ENCODE data around the gene NXPH2. TPM values are rescaled to one million over a fixed set of nuclear protein-coding genes. Genes with fewer than 3 reads are reported as not detected.
"Not testable (repeated sequence)": the region's sequence is repeated elsewhere in the genome, so short reads cannot be mapped to it uniquely, and the experiment has no call there.

The NXPH2 gene
- total RNA-seq, 2 experiments from 2014 or later = not detected

DNA sequence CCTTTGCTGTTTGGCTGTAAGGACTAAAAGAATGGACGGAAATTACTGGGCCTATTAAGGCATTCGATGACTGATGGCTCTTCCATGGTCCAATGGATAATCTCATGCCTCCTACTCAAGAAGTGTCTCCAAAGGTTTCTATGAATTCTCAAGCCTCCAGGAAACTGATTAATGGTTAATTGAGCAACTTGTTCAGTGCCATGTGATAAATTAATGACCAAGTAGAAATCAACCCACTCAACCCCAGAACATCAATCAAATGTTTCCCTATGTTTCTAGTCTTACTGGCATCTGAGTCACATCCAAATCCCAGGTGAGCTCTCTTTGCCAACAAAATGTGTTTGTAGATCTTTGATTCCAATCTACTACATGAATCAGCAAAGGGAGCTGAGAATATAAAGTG, 103.6 kb downstream of the NXPH2 start:
- no peaks in the 10 kb centered on the region for H3K27me3 Mint-ChIP-seq
- H3K36me3 Mint-ChIP-seq (ENCODE audit: low read depth) = no peaks in the 10 kb centered on the region
- DNase-seq = no peak
- ChIA-PET CTCF (no interaction called here), POLR2A (no interaction called here)
- no peaks in the 10 kb centered on the region for H3K9me3 Mint-ChIP-seq
- no peak overlapping the region for H3K4me3 Mint-ChIP-seq
- no peak overlapping the region for H3K27ac Mint-ChIP-seq
- no peaks in the 10 kb centered on the region for H3K4me1 Mint-ChIP-seq

DNA sequence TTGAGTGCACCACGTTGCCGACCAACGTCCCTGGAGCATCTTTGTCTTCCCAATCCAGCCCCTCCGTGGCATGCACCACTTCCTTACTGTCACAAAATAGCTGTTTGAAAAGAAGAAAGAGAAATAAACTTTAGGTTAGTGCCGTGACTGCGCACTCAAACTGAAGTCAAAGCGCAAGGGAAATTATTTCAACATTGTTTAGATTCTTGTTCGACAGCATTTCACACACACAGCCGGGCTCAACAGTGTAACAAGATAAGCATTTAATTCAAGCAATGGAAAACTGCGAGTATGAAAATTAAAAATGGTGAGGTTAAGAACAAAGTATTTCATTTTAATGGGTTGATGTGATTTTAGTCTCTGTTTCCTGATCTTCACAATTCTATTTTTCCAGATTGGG, 108.6 kb downstream of the NXPH2 start:
- Mint-ChIP-seq H3K4me3 (no peak overlapping the region), H3K9me3 (no peaks in the 10 kb centered on the region), H3K27me3 (no peaks in the 10 kb centered on the region), H3K27ac (no peak overlapping the region), H3K36me3 (ENCODE audit: low read depth) (no peaks in the 10 kb centered on the region), H3K4me1 (no peaks in the 10 kb centered on the region)
- no peak for DNase-seq
- ChIA-PET CTCF (no interaction called here), POLR2A (no interaction called here)

GRCh38 chr2:138670734-138671133, 109.5 kb downstream of the NXPH2 start:
- Mint-ChIP-seq H3K9me3 (no peaks in the 10 kb centered on the region), H3K4me3 (no peak overlapping the region), H3K36me3 (ENCODE audit: low read depth) (no peaks in the 10 kb centered on the region), H3K27ac (no peak overlapping the region), H3K4me1 (no peaks in the 10 kb centered on the region), H3K27me3 (peaks cover 2% of the 10 kb centered on the region)
- ChIA-PET CTCF (no interaction called here), POLR2A (no interaction called here)
- no peak for DNase-seq

DNA sequence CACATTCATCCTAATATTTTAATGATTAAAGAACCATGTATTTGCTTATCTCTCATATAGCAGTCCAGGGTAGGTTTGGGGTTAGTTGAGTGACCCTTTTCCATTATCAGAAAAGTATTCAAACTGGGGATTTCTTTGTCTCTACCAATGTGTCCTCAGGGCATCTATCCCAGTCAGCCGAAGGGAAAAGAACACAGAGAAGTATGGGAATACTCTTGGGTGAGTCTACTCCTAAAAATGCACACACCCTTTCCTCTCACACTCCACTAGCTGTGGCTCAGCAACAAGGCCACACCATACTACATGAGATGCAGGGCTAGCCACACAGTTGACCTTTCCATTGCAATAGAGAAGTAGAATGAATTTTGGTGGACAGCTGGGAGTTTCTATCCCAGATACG, 114.3 kb downstream of the NXPH2 start:
- CTCF ChIA-PET = no interaction called here
- no peak overlapping the region for H3K4me3 Mint-ChIP-seq
- H3K27me3 Mint-ChIP-seq = peaks cover 2% of the 10 kb centered on the region
- no peaks in the 10 kb centered on the region for H3K9me3 Mint-ChIP-seq
- no peak overlapping the region for H3K27ac Mint-ChIP-seq
- H3K4me1 Mint-ChIP-seq = no peaks in the 10 kb centered on the region
- POLR2A ChIA-PET = no interaction called here
- no peak for DNase-seq
- no peaks in the 10 kb centered on the region for H3K36me3 Mint-ChIP-seq (ENCODE audit: low read depth)

DNA sequence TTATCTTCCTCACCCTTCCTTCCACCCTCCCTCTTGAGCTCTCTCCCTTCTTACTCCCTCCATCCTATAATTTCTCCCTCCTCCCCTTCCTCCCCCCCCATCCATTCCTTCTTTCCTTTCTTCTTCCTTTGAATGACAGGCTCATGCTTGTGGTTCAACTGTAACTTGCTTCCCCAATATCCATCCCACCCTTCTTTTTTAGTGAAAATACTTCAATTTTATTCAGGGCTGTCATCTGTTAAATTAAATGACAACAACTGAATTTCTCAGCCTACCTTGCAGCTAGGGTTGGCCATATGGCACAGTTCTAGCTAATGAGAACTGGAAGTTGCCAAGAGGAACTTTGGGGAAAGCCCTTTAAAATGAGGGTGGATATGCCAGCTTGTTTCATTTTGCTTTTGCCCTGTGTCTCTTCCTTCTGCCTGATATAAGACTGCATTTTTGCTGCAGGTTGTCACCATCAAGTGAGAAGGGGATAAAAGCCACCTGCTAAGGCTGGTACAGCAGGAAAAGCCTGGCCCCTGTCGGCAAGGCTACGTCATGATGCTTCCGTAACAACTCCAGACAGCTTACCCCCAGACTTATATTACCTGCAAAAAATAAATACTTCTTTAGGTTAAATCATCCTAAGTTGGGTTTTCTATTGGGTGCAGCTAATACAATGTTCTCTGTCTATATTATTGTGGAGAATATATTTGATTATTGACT, 121.8 kb downstream of the NXPH2 start:
- ChIA-PET CTCF (no interaction called here), POLR2A (no interaction called here)
- H3K4me3 Mint-ChIP-seq = no peak overlapping the region
- no peak for DNase-seq
- no peak overlapping the region for H3K27ac Mint-ChIP-seq
- no peaks in the 10 kb centered on the region for H3K36me3 Mint-ChIP-seq (ENCODE audit: low read depth)
- H3K4me1 Mint-ChIP-seq = no peaks in the 10 kb centered on the region
- no peaks in the 10 kb centered on the region for H3K27me3 Mint-ChIP-seq
- no peaks in the 10 kb centered on the region for H3K9me3 Mint-ChIP-seq

GRCh38 chr2:138654146-138654545, 126.0 kb downstream of the NXPH2 start:
- CTCF ChIA-PET = no interaction called here
- POLR2A ChIA-PET = no interaction called here
- H3K4me1 Mint-ChIP-seq = no peaks in the 10 kb centered on the region
- H3K36me3 Mint-ChIP-seq (ENCODE audit: low read depth) = no peaks in the 10 kb centered on the region
- no peaks in the 10 kb centered on the region for H3K9me3 Mint-ChIP-seq
- H3K4me3 Mint-ChIP-seq = no peak overlapping the region
- no peak overlapping the region for H3K27ac Mint-ChIP-seq
- DNase-seq = no peak
- peaks cover 3% of the 10 kb centered on the region for H3K27me3 Mint-ChIP-seq

DNA sequence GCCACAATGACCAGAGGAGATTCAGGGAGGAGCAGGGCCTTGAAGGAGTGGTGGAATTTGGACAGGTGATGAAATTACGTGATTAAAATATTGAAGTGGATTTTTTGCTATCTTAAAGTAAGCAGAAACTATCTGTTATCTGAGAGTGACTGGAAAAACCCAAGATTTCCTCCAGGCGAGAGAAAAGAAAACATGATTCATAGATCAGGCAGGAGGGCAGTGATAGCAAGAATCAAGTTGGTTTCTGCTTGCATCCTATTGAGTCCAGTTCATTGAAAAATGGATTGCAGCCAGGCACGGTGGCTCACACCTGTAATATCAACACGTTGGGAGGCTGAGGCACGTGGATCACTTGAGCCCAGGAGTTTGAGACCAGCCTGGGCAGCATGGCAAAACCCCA, 127.8 kb downstream of the NXPH2 start:
- Mint-ChIP-seq H3K27me3 (peaks cover 3% of the 10 kb centered on the region), H3K27ac (no peak overlapping the region), H3K4me1 (no peaks in the 10 kb centered on the region), H3K4me3 (no peak overlapping the region), H3K36me3 (ENCODE audit: low read depth) (no peaks in the 10 kb centered on the region), H3K9me3 (no peaks in the 10 kb centered on the region)
- ChIA-PET CTCF (no interaction called here), POLR2A (no interaction called here)
- DNase-seq = no peak

DNA sequence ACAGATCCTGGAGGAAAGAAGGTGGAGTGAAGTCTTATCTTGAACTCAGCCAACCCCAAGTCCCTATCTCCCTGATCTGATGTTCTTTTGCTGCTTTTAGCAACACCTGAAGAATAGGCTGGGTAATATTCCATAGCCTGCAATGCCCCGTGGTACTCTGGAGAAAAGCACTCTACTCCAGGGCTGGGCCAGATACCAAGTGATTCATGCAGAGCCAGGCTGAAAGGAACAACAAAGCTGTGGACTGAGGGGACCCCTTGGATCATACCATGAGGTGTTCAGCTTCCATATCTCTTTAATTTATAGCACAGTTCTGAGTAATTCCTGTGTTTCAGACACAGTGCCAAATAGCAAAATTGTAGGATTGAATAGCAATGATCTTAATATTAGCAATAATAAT, 130.6 kb downstream of the NXPH2 start:
- H3K36me3 Mint-ChIP-seq (ENCODE audit: low read depth) = no peaks in the 10 kb centered on the region
- H3K4me1 Mint-ChIP-seq = no peaks in the 10 kb centered on the region
- no peak overlapping the region for H3K27ac Mint-ChIP-seq
- ChIA-PET CTCF (no interaction called here), POLR2A (no interaction called here)
- no peaks in the 10 kb centered on the region for H3K9me3 Mint-ChIP-seq
- H3K27me3 Mint-ChIP-seq = peaks cover 3% of the 10 kb centered on the region
- H3K4me3 Mint-ChIP-seq = no peak overlapping the region
- DNase-seq = no peak

DNA sequence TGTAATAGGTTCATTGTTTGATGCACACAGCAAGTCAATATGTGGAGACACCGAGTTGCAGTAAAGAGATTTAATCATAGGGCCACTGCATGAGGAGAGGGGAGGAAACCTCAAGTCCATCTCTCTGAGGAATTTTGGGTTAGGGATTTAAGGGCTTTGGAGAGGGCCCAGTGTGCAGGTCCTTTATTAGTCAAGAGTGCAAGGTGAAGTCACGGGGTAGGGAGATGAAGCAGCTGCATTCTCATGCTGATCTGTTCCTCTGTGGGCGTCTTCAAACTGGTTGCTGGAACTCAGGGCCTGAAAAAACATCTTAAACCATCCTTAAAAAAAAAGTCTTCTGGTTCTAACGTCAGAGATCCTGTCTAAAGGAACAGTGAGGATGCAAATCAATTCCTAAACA, 131.6 kb downstream of the NXPH2 start:
- no peaks in the 10 kb centered on the region for H3K4me1 Mint-ChIP-seq
- DNase-seq = no peak
- POLR2A ChIA-PET = no interaction called here
- peaks cover 3% of the 10 kb centered on the region for H3K27me3 Mint-ChIP-seq
- CTCF ChIA-PET = no interaction called here
- H3K9me3 Mint-ChIP-seq = no peaks in the 10 kb centered on the region
- H3K36me3 Mint-ChIP-seq (ENCODE audit: low read depth) = no peaks in the 10 kb centered on the region
- no peak overlapping the region for H3K4me3 Mint-ChIP-seq
- H3K27ac Mint-ChIP-seq = no peak overlapping the region

GRCh38 chr2:138644776-138645175, 135.4 kb downstream of the NXPH2 start:
- H3K9me3 Mint-ChIP-seq; H3K4me1 Mint-ChIP-seq; H3K36me3 Mint-ChIP-seq (ENCODE audit: low read depth); DNase-seq; CTCF ChIA-PET; POLR2A ChIA-PET; H3K27me3 Mint-ChIP-seq; H3K27ac Mint-ChIP-seq; H3K4me3 Mint-ChIP-seq: not testable (repeated sequence)

- Mint-ChIP-seq H3K36me3 (ENCODE audit: low read depth) (no peaks in the 10 kb centered on the region), H3K4me1 (no peaks in the 10 kb centered on the region), H3K4me3 (no peak overlapping the region), H3K27me3 (no peaks in the 10 kb centered on the region), H3K27ac (no peak overlapping the region), H3K9me3 (no peaks in the 10 kb centered on the region)
- DNase-seq = no peak
- ChIA-PET CTCF (interaction anchor here (1.0 kb wide), 1 partner anchor 119 kb away, joined by 4 read pairs; no protein-coding TSS in a partner anchor), POLR2A (no interaction called here)
Measured at GRCh38 chr2:138640921-138641676, 139.1 kb downstream of the NXPH2 start.

- Mint-ChIP-seq H3K27ac (no peak overlapping the region), H3K4me1 (no peaks in the 10 kb centered on the region), H3K27me3 (peaks cover 3% of the 10 kb centered on the region), H3K9me3 (peaks cover 2% of the 10 kb centered on the region), H3K4me3 (no peak overlapping the region), H3K36me3 (ENCODE audit: low read depth) (no peaks in the 10 kb centered on the region)
- no peak for DNase-seq
- POLR2A ChIA-PET = no interaction called here
- CTCF ChIA-PET = interaction anchor here (0.7 kb wide), 1 partner anchor 147 kb away, joined by 3 read pairs; no protein-coding TSS in a partner anchor
Measured at GRCh38 chr2:138637686-138638085, 142.5 kb downstream of the NXPH2 start.

DNA sequence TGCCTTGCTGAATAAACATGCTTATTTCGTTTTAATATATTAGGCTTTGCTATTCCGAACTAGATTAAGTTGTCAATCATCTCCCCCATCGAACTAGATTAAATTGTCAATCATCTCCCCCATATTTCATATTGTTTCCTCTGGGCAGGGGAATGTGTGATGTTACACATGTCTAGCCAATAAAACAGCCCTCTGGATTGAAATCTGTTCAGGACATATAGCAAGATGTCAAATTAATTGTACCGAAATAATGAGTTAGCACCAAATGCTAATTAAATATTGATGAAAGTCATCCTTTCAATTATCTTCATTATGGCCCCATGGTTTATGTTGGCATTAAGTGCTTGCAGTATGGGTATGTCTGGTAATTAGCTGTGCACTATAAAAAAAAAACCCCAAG, 143.1 kb downstream of the NXPH2 start:
- DNase-seq = no peak

DNA sequence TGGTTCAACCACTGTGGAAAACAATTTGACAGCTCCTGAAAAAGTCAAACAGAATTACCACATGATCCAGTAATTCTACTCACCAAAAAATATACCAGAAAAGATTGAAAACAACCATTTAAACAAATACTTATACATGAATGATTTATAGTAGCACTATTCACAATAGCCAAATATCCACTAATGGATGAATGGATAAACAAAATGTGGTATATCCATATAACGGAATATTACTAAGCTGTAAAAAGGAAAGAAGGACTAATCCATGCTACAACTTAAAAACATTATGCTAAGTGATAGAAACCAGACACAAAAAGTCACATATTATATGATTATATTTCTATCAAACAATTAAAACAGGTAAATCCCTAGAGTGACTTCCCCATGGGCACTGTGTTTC, 147.1 kb downstream of the NXPH2 start:
- no peaks in the 10 kb centered on the region for H3K36me3 Mint-ChIP-seq (ENCODE audit: low read depth)
- no peak overlapping the region for H3K27ac Mint-ChIP-seq
- H3K27me3 Mint-ChIP-seq = peaks cover 9% of the 10 kb centered on the region
- peaks cover 2% of the 10 kb centered on the region for H3K9me3 Mint-ChIP-seq
- CTCF ChIA-PET = no interaction called here
- no peak for DNase-seq
- H3K4me1 Mint-ChIP-seq = no peaks in the 10 kb centered on the region
- no peak overlapping the region for H3K4me3 Mint-ChIP-seq
- POLR2A ChIA-PET = no interaction called here

More for the DNA sequence above, 143.1 kb downstream of the NXPH2 start:
- Mint-ChIP-seq H3K27ac (no peak overlapping the region), H3K27me3 (peaks cover 5% of the 10 kb centered on the region), H3K4me1 (no peaks in the 10 kb centered on the region), H3K36me3 (ENCODE audit: low read depth) (no peaks in the 10 kb centered on the region), H3K4me3 (no peak overlapping the region), H3K9me3 (peaks cover 2% of the 10 kb centered on the region)
- ChIA-PET POLR2A (no interaction called here), CTCF (no interaction called here)

All from activated CD4-positive, alpha-beta T cell treated with anti-CD3 and anti-CD28 coated beads, Interleukin-2, amount 10 ng/mL, durations not matched to agents 7 days and 5 days (primary cell).